ENCODE results near the gene AHSP.
"Not testable (repeated sequence)": the region's sequence is repeated elsewhere in the genome, so short reads cannot be mapped to it uniquely, and the experiment has no call there.

The AHSP gene

GRCh38 chr16:31501226-31501965 lies 26.3 kb upstream of the AHSP start:
- no peak for DNase-seq

GRCh38 chr16:31501966-31502348 lies 25.7 kb upstream of the AHSP start:
- DNase-seq: no peak

- DNase-seq: no peak
Measured at GRCh38 chr16:31502981-31503380, 24.7 kb upstream of the AHSP start.

GRCh38 chr16:31503555-31503954 lies 24.1 kb upstream of the AHSP start:
- not testable (repeated sequence) for DNase-seq

GRCh38 chr16:31504159-31504558 lies 23.5 kb upstream of the AHSP start:
- no peak for DNase-seq

GRCh38 chr16:31505483-31505882 lies 22.2 kb upstream of the AHSP start:
- DNase-seq: no peak

GRCh38 chr16:31507617-31507928 lies 20.1 kb upstream of the AHSP start:
- DNase-seq: no peak

GRCh38 chr16:31507929-31508705 lies 19.6 kb upstream of the AHSP start, which contains the start of gene RUSF1:
Gene RUSF1, minus strand, starts transcription at chr16:31508391. Its CDS starts 18 bp downstream, at chr16:31508373.
- DNase-seq: peak; percentile 91

- DNase-seq: peak; percentile 64
Measured at GRCh38 chr16:31508706-31509195, 18.9 kb upstream of the AHSP start.

GRCh38 chr16:31513126-31513525 lies 14.6 kb upstream of the AHSP start:
- DNase-seq: peak; percentile 86

- DNase-seq: no peak
Measured at GRCh38 chr16:31513884-31514283, 13.8 kb upstream of the AHSP start.

GRCh38 chr16:31517800-31518402 lies 9.8 kb upstream of the AHSP start:
- DNase-seq: no peak

GRCh38 chr16:31519759-31520431 lies 7.8 kb upstream of the AHSP start:
- no peak for DNase-seq

- DNase-seq: no peak
Measured at GRCh38 chr16:31521368-31521767, 6.3 kb upstream of the AHSP start.

GRCh38 chr16:31522071-31522470 lies 5.6 kb upstream of the AHSP start:
- no peak for DNase-seq

- DNase-seq: not testable (repeated sequence)
Measured at GRCh38 chr16:31523768-31524167, 3.9 kb upstream of the AHSP start.

- DNase-seq: no peak
Measured at GRCh38 chr16:31525113-31525512, 2.6 kb upstream of the AHSP start.

- DNase-seq: no peak
Measured at GRCh38 chr16:31528523-31529107, 915 bp downstream of the AHSP start.

- peak; percentile 58 for DNase-seq
Measured at GRCh38 chr16:31529108-31529936, 1.6 kb downstream of the AHSP start.

- no peak for DNase-seq
Measured at GRCh38 chr16:31529937-31530312, 2.2 kb downstream of the AHSP start.

GRCh38 chr16:31530405-31530804 lies 2.7 kb downstream of the AHSP start:
- no peak for DNase-seq

GRCh38 chr16:31531096-31531495 lies 3.4 kb downstream of the AHSP start:
- no peak for DNase-seq
